K562 (cell line): ENCODE results near the gene TCEANC. TPM values are rescaled to one million over a fixed set of nuclear protein-coding genes. Genes with fewer than 3 reads are reported as not detected.

ENCODE experiments used
- GTF2E2 ChIP-seq: fragments of 200-800 bp; sonication (Bioruptor generic); IDR thresholded peaks from 2 replicates; pipeline ENCODE4 v1.6.1; 2016; ENCODE audit warnings: missing genetic modification characterization, missing compliant biosample characterization
- HMBOX1 ChIP-seq: sonication (generic); IDR thresholded peaks from 2 replicates; pipeline ENCODE4 v1.6.1; 2016
- NFE2 ChIP-seq: IDR thresholded peaks from 2 replicates; pipeline ENCODE4 v1.6.1; 2014; ENCODE audit warnings: antibody characterized with exemption, low read depth
- polyA plus RNA-seq, 8 experiments: library from polyadenylated mRNA; depleted of rRNA in 4 of 8; stranded (reverse) in 5 of 8; unstranded in 3 of 8; fragments of >200 nt; fragmentation: Nextera tagmentation in 2 of 8; fragmentation: Illumina TruSeq in 1 of 8; extraction: Ambion mirVana in 2 of 8; extraction: Trizol in 1 of 8; gene quantifications; 2 replicates each; pipeline versions ENCODE4 v1.2.1 to v1.2.3, GENCODE V29; 2011 to 2014; ENCODE audit warnings: inconsistent platforms in 1 of 8, missing spikeins in 1 of 8
- total RNA-seq, 7 experiments: library from RNA; depleted of rRNA in 6 of 7; stranded (reverse); fragments of >200 nt in 6 of 7; fragmentation: Illumina TruSeq in 2 of 7; extraction: Trizol in 2 of 7; gene quantifications; 2 replicates each; pipeline versions ENCODE4 v1.2.1 to v1.2.3, GENCODE V29; 2011 to 2021; ENCODE audit warnings: low replicate concordance in 1 of 7
- TF ChIP-seq, protein P1 (sequence below), 2 experiments: fragments of 450-650 bp; formaldehyde crosslinking in 1 of 2; IDR thresholded peaks; 2 replicates each; pipeline versions ENCODE4 v1.4.0 to v1.6.1; 2014 to 2020; ENCODE audit warnings: mild to moderate bottlenecking in 2 of 2, borderline replicate concordance in 1 of 2, low read depth in 1 of 2
- TF ChIP-seq, protein P2 (sequence below): fragments of 450-650 bp; IDR thresholded peaks from 2 replicates; pipeline ENCODE4 v1.6.1; 2016; ENCODE audit warnings: mild to moderate bottlenecking, moderate library complexity

The TCEANC gene
- total and polyA plus RNA-seq, 9 of the 15 experiments (the other 6 are each of a cell fraction or from before 2014, with no cell fraction given): 1.2 to 2.8 (median 2.0) TPM

- TF ChIP-seq, protein P1, sequence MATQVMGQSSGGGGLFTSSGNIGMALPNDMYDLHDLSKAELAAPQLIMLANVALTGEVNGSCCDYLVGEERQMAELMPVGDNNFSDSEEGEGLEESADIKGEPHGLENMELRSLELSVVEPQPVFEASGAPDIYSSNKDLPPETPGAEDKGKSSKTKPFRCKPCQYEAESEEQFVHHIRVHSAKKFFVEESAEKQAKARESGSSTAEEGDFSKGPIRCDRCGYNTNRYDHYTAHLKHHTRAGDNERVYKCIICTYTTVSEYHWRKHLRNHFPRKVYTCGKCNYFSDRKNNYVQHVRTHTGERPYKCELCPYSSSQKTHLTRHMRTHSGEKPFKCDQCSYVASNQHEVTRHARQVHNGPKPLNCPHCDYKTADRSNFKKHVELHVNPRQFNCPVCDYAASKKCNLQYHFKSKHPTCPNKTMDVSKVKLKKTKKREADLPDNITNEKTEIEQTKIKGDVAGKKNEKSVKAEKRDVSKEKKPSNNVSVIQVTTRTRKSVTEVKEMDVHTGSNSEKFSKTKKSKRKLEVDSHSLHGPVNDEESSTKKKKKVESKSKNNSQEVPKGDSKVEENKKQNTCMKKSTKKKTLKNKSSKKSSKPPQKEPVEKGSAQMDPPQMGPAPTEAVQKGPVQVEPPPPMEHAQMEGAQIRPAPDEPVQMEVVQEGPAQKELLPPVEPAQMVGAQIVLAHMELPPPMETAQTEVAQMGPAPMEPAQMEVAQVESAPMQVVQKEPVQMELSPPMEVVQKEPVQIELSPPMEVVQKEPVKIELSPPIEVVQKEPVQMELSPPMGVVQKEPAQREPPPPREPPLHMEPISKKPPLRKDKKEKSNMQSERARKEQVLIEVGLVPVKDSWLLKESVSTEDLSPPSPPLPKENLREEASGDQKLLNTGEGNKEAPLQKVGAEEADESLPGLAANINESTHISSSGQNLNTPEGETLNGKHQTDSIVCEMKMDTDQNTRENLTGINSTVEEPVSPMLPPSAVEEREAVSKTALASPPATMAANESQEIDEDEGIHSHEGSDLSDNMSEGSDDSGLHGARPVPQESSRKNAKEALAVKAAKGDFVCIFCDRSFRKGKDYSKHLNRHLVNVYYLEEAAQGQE (IDR thresholded peaks at IDR 0.05; ENCODE audit: borderline replicate concordance): peak; percentile 24; the same call in 1 of the 2 replicates
- TF ChIP-seq, protein P1 (CRISPR knock-in tag; IDR thresholded peaks at IDR 0.05; ENCODE audit: low read depth): no peak
- TF ChIP-seq HMBOX1: peak; percentile 60
- peak; percentile 59 for TF ChIP-seq NFE2
- TF ChIP-seq, protein P2, sequence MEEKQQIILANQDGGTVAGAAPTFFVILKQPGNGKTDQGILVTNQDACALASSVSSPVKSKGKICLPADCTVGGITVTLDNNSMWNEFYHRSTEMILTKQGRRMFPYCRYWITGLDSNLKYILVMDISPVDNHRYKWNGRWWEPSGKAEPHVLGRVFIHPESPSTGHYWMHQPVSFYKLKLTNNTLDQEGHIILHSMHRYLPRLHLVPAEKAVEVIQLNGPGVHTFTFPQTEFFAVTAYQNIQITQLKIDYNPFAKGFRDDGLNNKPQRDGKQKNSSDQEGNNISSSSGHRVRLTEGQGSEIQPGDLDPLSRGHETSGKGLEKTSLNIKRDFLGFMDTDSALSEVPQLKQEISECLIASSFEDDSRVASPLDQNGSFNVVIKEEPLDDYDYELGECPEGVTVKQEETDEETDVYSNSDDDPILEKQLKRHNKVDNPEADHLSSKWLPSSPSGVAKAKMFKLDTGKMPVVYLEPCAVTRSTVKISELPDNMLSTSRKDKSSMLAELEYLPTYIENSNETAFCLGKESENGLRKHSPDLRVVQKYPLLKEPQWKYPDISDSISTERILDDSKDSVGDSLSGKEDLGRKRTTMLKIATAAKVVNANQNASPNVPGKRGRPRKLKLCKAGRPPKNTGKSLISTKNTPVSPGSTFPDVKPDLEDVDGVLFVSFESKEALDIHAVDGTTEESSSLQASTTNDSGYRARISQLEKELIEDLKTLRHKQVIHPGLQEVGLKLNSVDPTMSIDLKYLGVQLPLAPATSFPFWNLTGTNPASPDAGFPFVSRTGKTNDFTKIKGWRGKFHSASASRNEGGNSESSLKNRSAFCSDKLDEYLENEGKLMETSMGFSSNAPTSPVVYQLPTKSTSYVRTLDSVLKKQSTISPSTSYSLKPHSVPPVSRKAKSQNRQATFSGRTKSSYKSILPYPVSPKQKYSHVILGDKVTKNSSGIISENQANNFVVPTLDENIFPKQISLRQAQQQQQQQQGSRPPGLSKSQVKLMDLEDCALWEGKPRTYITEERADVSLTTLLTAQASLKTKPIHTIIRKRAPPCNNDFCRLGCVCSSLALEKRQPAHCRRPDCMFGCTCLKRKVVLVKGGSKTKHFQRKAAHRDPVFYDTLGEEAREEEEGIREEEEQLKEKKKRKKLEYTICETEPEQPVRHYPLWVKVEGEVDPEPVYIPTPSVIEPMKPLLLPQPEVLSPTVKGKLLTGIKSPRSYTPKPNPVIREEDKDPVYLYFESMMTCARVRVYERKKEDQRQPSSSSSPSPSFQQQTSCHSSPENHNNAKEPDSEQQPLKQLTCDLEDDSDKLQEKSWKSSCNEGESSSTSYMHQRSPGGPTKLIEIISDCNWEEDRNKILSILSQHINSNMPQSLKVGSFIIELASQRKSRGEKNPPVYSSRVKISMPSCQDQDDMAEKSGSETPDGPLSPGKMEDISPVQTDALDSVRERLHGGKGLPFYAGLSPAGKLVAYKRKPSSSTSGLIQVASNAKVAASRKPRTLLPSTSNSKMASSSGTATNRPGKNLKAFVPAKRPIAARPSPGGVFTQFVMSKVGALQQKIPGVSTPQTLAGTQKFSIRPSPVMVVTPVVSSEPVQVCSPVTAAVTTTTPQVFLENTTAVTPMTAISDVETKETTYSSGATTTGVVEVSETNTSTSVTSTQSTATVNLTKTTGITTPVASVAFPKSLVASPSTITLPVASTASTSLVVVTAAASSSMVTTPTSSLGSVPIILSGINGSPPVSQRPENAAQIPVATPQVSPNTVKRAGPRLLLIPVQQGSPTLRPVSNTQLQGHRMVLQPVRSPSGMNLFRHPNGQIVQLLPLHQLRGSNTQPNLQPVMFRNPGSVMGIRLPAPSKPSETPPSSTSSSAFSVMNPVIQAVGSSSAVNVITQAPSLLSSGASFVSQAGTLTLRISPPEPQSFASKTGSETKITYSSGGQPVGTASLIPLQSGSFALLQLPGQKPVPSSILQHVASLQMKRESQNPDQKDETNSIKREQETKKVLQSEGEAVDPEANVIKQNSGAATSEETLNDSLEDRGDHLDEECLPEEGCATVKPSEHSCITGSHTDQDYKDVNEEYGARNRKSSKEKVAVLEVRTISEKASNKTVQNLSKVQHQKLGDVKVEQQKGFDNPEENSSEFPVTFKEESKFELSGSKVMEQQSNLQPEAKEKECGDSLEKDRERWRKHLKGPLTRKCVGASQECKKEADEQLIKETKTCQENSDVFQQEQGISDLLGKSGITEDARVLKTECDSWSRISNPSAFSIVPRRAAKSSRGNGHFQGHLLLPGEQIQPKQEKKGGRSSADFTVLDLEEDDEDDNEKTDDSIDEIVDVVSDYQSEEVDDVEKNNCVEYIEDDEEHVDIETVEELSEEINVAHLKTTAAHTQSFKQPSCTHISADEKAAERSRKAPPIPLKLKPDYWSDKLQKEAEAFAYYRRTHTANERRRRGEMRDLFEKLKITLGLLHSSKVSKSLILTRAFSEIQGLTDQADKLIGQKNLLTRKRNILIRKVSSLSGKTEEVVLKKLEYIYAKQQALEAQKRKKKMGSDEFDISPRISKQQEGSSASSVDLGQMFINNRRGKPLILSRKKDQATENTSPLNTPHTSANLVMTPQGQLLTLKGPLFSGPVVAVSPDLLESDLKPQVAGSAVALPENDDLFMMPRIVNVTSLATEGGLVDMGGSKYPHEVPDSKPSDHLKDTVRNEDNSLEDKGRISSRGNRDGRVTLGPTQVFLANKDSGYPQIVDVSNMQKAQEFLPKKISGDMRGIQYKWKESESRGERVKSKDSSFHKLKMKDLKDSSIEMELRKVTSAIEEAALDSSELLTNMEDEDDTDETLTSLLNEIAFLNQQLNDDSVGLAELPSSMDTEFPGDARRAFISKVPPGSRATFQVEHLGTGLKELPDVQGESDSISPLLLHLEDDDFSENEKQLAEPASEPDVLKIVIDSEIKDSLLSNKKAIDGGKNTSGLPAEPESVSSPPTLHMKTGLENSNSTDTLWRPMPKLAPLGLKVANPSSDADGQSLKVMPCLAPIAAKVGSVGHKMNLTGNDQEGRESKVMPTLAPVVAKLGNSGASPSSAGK: peak; percentile 15; the same call in 1 of the 2 replicates
- no peak for TF ChIP-seq GTF2E2 (tag)
Measured at GRCh38 chrX:13669246-13669737, 16.4 kb downstream of the TCEANC start (continued).
